Measurements from ENCODE around the gene CASP5.
"Not testable (repeated sequence)": the region's sequence is repeated elsewhere in the genome, so short reads cannot be mapped to it uniquely, and the experiment has no call there.

CASP5 gene

DNA sequence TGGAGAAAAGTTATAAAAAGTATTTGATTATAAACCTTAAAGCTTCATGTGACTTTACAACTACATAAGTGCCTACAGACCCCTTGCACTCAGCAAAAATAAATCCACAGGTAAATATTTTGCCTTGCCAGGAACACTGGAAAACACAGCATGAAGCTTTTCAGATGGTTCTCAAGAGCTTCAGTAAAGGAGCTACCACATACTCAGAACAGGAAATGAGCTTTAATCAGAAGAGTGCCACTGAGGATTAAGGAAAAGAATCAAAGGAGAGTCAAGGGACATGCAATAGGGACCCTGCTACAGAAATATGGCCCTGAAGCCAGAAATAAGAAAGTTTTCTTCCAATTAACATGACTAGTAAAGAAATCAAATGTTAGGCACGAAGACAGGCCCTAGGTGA is 10.8 kb upstream of the CASP5 start:
- DNase-seq (ENCODE audit: low read depth) = no peak

- no peak for DNase-seq (ENCODE audit: low read depth)
These were observed 10.4 kb upstream of the CASP5 start for GRCh38 chr11:105033343-105033742.

DNA sequence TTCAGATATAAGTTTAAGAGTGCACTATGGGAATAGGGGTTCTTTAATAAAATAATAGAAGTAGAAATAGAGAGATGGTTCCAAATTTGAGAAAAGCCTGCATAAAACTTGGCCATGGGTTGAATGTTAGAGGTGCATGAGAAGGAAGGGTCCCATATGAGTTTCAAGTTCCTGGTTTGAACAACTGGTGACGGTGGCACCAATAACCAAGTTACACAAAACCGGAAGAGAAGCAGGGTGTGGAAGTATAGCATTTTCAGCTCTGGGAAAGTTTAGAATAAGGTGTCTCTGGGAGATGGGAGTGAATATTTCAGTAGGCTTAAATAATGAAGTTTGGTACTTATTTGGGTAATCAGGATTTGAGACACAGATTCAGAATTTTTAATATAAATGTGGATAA is 9.5 kb upstream of the CASP5 start:
- no peak for DNase-seq (ENCODE audit: low read depth)

GRCh38 chr11:105027678-105028077 is 4.7 kb upstream of the CASP5 start:
- DNase-seq (ENCODE audit: low read depth) = no peak

DNA sequence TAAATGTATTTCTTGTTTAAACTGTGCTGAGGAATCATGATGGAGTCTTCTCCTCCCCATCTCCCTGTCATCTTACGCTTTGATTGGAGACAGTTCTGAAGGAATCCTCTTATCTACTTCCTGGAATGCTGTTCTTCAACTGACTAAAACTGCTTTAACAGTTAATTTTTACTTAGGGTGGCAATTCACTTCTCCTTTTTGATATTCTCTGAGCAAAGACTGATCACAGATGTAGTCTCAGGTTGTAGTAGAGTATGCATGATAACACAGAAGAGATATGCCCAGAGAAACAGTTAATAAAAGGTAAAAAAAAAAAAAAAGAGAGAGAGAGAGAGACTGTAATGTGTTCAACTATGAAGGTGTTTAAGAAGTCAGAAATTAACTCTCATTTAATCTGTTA is 1.4 kb upstream of the CASP5 start:
- DNase-seq (ENCODE audit: low read depth) = no peak

DNA sequence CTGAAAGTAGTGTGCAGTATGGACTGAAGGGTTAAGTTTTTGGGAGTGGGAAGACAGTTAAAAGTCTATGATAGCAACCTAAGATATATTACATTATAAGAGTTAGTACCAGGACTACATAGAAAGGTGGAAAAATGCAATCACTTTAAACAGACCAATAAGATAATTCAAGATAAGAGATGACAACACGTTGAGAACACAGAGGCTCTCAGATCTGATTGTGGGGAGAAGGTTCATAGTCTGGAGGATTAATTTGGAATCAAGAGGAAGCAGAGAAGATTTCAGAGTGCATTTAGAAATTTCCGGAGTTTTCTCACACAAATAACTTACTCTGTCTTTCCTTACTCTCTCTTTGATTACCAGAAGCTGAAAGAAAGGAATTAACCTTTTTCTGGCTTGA is 441 bp downstream of the CASP5 start:
- peak; percentile 36 for DNase-seq (ENCODE audit: low read depth)

- DNase-seq (ENCODE audit: low read depth) = no peak
These were observed 15.5 kb downstream of the CASP5 start for GRCh38 chr11:105007463-105007862.

DNA sequence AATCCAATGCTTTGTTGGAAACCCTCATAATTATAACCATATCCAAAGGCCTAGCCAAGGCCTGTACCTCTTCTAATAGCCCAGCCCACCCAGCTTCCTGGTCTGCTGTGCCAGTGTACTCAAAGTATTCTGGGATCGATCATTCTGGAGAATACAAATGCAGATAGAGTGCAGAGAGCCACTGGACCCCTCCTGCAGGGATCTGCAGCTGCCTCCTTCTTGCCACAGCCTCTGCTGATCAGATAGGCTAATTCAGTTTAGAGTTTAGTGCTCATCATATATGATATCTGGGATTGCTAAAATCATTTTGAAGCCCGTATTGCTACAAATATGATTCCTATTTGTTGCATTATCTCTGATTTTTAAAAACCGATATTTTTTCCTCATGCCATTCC is 17.5 kb downstream of the CASP5 start:
- DNase-seq (ENCODE audit: low read depth) = no peak

GRCh38 chr11:105004021-105004420 is 18.9 kb downstream of the CASP5 start:
- DNase-seq (ENCODE audit: low read depth) = no peak

DNA sequence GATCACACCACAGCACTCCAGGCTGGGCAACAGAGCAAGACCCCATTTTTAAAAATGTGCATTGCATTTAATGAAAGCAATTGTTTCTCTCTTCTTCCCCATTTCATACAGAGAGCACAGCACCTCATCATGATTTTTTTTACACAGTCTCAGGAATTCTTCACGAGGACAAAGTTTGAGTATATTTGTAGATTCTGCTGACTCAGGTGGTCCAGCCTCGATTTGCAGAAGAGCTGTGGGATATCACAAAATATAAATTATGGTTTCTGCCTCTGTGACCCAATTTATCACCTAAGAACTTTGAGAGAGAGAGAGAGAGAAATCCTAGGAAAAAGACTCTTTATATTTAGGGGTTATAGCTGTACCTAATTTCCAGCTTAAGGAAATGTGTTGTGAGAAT is 19.8 kb downstream of the CASP5 start:
- no peak for DNase-seq (ENCODE audit: low read depth)

GRCh38 chr11:105000797-105001196 is 22.2 kb downstream of the CASP5 start:
- DNase-seq (ENCODE audit: low read depth) = no peak

- peak; percentile 24 for DNase-seq (ENCODE audit: low read depth)
These were observed 22.8 kb downstream of the CASP5 start for GRCh38 chr11:105000167-105000566.

DNA sequence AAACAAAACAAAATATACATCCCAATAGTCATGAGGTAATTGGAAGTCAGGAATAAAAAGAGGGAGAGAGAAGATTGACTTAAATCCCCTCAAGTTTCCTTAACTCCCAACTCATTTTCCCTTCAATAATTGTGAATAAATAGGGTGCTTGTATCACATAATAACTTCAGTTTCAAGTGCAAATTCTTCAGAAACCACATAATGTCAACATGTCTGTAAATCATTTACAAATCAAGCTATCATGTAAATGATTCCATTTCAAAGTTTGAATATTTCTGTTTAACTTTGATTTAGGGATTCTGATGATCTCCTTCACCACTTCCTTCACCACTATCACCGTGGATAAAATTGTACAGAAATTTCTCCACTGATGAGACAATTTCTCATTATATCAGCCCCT is 23.2 kb downstream of the CASP5 start:
- peak; percentile 30 for DNase-seq (ENCODE audit: low read depth)

DNA sequence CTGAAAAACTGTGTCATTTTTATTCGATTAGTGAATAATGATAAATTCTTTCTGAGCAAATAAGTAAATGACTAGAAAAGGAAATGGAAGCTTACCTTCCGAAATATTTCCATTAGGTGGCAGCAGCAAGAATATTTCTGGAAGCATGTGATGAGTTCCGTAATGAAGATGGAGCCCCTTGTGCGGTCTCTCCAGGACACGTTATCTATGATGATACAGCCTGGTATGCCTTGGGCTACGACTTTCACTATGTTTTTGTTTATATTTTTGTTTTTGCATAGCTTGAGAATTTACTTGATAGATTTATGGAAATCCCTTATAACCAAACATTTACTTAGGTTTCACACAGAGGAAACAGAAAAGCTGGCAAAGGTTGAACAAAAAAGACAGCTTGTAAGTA is 25.7 kb downstream of the CASP5 start:
- peak; percentile 87 for DNase-seq (ENCODE audit: low read depth)

DNA sequence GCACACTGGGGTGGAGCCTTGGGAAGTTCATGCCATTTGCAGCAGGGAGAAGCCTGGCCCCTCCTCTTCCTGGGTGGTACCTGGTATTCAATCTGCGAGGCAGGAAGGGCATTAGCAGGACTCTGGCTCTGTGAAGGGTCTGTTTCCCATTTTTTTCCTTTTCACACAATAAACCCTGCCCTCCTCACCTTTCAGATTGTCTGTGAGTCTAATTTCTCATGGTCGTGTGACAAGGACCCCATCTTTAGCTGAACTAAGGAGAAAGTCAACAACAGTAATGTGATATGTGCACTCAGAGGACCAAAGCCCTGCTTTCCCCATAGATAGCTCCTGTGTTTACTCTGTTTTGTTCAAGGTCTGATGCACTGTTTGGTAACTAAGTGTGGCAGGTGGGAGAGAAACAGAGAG is 28.0 kb downstream of the CASP5 start:
- no peak for DNase-seq (ENCODE audit: low read depth)

DNA sequence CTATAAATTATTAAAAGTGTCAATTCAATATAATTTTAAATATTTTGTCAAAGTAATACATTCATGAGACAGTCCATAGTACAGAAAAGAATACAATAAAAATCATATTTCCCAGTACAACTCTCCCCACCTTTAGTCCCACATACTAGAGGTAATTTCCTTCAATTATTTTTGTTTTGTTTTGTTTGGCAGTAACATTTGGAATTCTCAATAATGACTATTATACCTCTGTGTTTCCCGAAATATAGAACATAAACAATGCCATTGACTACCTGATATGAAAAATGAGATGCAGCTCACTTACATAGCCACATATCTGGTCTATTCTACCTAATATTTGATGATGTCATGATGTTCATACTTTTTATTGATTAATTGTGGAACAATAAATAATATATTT is 30.2 kb downstream of the CASP5 start:
- DNase-seq (ENCODE audit: low read depth) = no peak

GRCh38 chr11:104991994-104992393 is 31.0 kb downstream of the CASP5 start:
- no peak for DNase-seq (ENCODE audit: low read depth)

DNA sequence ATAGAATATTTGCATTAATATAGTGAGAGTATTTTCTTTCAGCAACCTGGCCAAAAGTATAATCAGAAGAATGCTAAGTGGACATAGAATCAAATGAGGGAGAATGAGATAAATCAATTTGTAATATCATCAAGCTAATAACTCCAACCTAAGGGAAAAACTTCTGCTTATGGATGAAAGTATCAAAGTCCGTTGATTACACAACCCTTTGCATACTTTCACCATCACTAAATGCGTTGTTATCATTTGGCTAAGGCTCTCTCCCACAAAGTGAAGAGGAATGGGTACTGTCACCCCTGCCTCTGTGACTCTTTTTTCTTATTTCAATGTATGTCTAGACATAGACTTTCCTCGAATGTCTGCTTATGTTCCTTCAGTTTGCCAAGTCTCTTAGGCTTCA is 38.2 kb downstream of the CASP5 start:
- DNase-seq (ENCODE audit: low read depth) = peak; percentile 49

- DNase-seq (ENCODE audit: low read depth) = no peak
These were observed 43.1 kb downstream of the CASP5 start for GRCh38 chr11:104979839-104980238.

DNA sequence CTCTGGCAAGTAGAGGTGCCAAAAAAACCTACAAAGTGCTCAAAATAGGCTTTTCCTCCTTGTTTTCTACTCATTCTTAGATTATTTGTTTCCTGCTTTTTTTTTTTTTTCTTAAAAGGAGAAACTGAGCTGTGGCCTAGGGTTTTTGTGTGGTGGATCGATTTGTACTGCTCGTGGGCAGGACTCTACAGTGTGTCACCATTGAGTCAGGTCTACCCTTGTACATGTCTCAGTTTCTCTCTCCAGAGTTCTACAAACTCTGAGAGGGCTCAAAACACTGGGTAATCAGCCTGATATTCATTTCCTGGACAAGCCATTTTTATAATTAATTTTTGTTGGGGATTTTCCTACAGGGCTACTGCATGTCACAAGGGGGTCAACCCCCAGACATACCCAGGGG is 49.4 kb downstream of the CASP5 start:
- no peak for DNase-seq (ENCODE audit: low read depth)

DNA sequence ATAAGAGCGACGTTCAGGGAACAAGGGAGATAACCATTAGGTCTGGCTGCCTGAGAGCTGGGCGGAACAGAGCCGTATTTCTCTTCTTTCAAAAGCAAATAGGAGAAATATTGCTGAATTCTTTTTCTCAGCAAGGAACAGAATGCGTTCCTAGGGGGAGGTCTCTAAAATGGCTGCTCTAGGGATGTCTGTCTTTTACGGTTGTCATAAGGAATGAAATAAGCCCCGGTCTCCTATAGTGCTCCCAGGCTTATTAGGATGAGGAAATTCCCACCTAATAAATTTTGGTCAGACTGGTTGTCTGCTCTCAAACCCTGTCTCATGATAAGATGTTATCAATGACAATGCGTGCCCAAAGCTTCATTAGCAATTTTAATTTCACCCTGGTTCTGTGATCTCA is 50.0 kb downstream of the CASP5 start:
- not testable (repeated sequence) for DNase-seq (ENCODE audit: low read depth)

GRCh38 chr11:104970756-104971155 is 52.2 kb downstream of the CASP5 start:
- DNase-seq (ENCODE audit: low read depth) = no peak

GRCh38 chr11:104968856-104969776 is 53.9 kb downstream of the CASP5 start:
- peak; percentile 49 for DNase-seq (ENCODE audit: low read depth)

DNA sequence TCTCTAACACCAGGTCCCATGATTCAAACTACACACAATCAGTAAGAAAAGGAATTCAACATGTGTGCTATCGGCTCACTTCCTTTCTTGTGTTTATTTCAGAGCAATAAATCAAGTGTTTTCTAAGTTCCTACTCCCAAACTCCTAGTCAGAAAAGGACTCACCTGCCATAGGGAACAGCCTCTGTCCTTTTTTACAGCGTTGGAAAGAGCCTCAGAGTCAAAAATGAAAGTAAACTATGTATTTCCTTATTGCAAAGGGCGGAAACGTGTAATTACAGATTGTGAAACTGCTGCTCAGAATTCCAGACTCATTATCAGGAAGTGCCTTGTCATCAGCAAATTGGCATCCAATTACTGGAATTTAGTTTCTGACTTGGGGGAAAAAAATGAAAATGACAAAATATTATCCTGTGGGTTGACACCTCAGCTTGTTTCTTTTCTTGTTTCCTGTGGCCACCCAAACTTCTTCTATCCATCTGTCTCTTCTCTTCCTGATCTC is 54.6 kb downstream of the CASP5 start, which contains the start of gene CASP4:
Gene CASP4, minus strand, starts transcription at position 220 of the 501 bp plus-strand sequence. Its CDS starts 49 bp downstream, at position 171.
- DNase-seq (ENCODE audit: low read depth) = peak; percentile 80
